ENCODE data around the gene PARP1.
"Not testable (repeated sequence)": the region's sequence is repeated elsewhere in the genome, so short reads cannot be mapped to it uniquely, and the experiment has no call there.

PARP1 gene

GRCh38 chr1:226407497-226408284 is at the start of gene PARP1:
Gene PARP1 (minus strand): TSS chr1:226408093. CDS start chr1:226407929, 164 bp downstream.
- DNase-seq (peak; percentile 90), ATAC-seq (peak; percentile 94)

- DNase-seq: peak; percentile 58
- ATAC-seq: peak; percentile 45
Measured at GRCh38 chr1:226457307-226457712, 49.4 kb upstream of the PARP1 start.

- ATAC-seq: no peak
- no peak for DNase-seq
Measured at GRCh38 chr1:226455843-226456242, 48.0 kb upstream of the PARP1 start.

GRCh38 chr1:226454349-226454748 is 46.5 kb upstream of the PARP1 start:
- DNase-seq: no peak

GRCh38 chr1:226453015-226453704 is 45.3 kb upstream of the PARP1 start:
- DNase-seq: no peak
- no peak for ATAC-seq

More at GRCh38 chr1:226454349-226454748, 46.5 kb upstream of the PARP1 start:
- no peak for ATAC-seq

- ATAC-seq (no peak), DNase-seq (no peak)
Measured at GRCh38 chr1:226450688-226451087, 42.8 kb upstream of the PARP1 start.

- ATAC-seq (no peak), DNase-seq (no peak)
Measured at GRCh38 chr1:226449823-226450222, 41.9 kb upstream of the PARP1 start.

- ATAC-seq (no peak), DNase-seq (no peak)
Measured at GRCh38 chr1:226447932-226448665, 40.2 kb upstream of the PARP1 start.

GRCh38 chr1:226446094-226446493 is 38.2 kb upstream of the PARP1 start:
- no peak for ATAC-seq
- DNase-seq: no peak

GRCh38 chr1:226444901-226445300 is 37.0 kb upstream of the PARP1 start:
- peak; percentile 99 for ATAC-seq
- peak; percentile 56 for DNase-seq

- DNase-seq: no peak
- no peak for ATAC-seq
Measured at GRCh38 chr1:226443439-226443838, 35.5 kb upstream of the PARP1 start.

GRCh38 chr1:226443033-226443432 is 35.1 kb upstream of the PARP1 start:
- DNase-seq (no peak), ATAC-seq (no peak)

- DNase-seq (no peak), ATAC-seq (no peak)
Measured at GRCh38 chr1:226441629-226442028, 33.7 kb upstream of the PARP1 start.

- no peak for ATAC-seq
- no peak for DNase-seq
Measured at GRCh38 chr1:226440512-226440911, 32.6 kb upstream of the PARP1 start.

GRCh38 chr1:226438007-226438406 is 30.1 kb upstream of the PARP1 start:
- ATAC-seq: no peak
- DNase-seq: no peak

GRCh38 chr1:226436855-226437491 is 29.1 kb upstream of the PARP1 start:
- DNase-seq (no peak), ATAC-seq (peak; percentile 14)

GRCh38 chr1:226436472-226436854 is 28.6 kb upstream of the PARP1 start:
- no peak for DNase-seq
- ATAC-seq: no peak

- no peak for DNase-seq
- ATAC-seq: no peak
Measured at GRCh38 chr1:226433341-226433720, 25.4 kb upstream of the PARP1 start.

- ATAC-seq: no peak
- DNase-seq: no peak
Measured at GRCh38 chr1:226432586-226433340, 24.9 kb upstream of the PARP1 start.

- not testable (repeated sequence) for ATAC-seq, DNase-seq
Measured at GRCh38 chr1:226431898-226432297, 24.0 kb upstream of the PARP1 start.

GRCh38 chr1:226429858-226430715 is 22.2 kb upstream of the PARP1 start:
- no peak for DNase-seq
- ATAC-seq: no peak
